ENCODE data around the gene TMEM254.
"Not testable (repeated sequence)": the region's sequence is repeated elsewhere in the genome, so short reads cannot be mapped to it uniquely, and the experiment has no call there.

TMEM254 gene

DNA sequence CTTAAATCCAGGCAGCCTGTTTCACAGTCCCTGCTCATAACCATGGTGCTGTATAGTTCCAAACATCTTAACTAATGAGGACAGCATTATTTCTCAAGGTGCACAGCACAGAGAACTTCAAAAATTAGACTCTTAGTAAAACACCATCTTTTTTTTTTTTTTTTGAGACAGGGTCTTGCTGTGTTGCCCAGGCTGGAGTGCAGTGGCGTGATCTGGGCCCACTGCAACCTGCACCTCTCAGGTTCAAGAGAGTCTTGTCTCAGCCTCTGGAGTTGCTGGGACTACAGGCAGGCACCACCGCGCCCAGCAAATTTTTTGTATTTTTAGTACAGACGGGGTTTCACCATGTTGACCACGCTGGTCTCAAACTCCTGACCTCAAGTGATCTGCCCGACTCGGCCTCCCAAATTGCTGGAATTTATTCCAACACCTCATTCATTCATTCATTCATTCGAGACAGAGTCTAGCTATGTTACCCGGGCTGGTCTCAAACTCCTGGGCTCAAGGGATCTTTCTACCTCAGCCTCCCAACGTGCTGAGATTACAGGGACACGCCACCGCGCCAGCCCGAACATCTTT is 507 bp upstream of the TMEM254 start:
- no peak for DNase-seq (ENCODE audit: low read depth in 2 of 2)

DNA sequence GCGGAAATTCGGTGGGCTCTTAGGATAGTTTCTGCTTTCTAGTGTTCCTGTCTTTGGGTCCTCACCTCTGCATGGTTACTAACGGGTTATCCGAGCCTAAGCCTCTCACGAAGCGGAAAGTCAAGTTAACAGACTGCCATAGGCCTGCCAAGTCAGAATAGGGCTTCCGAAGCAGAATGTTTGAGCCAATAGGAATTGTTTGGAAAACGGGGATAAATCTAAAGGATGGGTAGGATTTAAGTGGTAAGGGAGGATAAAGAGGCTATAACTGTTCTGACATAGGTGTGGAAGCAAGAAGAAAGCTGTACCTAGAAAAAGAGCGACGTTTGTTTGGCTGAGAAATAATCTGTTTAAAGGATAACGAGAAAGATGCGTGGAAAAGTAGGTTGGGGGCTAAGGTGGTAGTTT is 851 bp downstream of the TMEM254 start:
- DNase-seq (ENCODE audit: low read depth in 2 of 2), result no peak

DNA sequence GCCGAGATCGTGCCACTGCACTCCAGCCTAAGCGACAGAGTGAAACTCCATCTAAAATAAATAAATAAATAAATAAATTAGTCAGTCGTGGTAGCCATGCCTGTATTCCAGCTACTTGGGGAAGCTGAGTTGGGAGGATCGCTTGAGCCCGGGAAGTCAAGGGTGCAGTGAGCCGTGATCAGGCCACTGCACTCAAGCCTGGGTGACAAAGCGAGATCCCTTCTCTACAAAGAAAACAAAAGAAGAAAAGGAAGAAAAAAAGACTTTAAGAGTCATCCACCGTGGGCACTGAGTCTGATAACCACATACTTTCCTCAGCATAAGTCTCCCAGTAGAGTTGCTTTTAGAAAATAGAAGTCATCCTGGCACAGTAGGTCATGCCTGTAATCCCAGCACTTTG is 2.6 kb downstream of the TMEM254 start:
- DNase-seq (ENCODE audit: low read depth in 2 of 2), result no peak

DNA sequence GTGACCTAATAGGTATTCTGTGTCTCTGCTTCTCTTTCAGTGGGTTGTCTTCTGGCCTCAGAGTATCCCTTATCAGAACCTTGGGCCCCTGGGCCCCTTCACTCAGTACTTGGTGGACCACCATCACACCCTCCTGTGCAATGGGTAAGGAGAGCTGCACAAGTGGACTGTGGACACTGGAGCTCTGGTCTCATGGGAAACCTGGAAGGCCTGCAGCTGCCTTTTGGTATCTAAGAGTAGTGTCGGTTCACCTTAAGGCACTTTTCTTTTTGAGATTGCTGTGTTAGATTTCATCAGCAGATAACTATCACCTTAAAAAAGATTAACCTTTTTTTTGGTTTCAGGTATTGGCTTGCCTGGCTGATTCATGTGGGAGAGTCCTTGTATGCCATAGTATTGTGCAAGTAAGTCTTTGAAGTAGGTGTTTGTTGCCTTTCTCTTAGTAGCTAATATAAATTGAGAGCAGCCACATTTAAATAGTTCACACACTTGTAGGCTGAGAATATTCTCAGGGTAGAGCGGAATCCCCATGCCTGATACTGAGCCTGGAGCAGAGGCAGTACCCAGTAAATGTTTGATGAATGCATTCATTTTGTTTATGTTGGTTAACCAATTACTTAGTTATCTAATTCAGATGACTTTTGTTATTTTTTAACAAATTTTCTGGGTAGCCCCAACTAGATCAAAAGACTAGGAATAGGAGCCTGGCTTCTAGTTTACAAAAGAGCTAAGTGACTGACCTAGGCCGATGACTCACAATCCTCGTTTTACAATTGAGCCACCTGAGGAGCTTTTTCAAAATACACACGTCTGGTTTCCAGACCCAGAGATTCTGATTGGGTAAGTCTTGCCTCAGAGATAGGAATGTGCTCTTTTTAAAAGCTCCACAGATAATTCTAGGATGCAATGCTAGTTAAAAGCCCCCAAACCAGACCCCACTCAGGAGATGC is 3.6 kb downstream of the TMEM254 start:
- DNase-seq (ENCODE audit: low read depth in 2 of 2), result no peak

DNA sequence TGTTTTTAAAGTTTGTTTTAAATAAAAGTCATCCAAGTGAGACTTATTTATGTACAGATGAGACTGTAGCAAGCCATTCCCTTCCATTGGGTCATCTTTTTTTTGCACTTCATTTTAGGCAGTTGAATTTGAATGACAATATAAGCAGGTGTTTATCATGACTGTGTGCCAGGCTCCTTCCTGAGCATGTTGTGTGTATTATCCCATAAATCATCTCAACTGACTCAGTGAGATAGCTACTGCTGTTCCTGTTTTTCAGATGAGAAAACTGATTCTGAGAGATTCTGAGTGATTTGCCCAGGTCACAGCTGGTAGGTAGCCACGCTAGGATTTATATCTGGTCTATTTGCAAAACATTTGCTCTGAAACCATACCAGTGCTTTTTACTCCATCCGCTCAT is 11.7 kb downstream of the TMEM254 start:
- no peak for DNase-seq (ENCODE audit: low read depth in 2 of 2)

DNA sequence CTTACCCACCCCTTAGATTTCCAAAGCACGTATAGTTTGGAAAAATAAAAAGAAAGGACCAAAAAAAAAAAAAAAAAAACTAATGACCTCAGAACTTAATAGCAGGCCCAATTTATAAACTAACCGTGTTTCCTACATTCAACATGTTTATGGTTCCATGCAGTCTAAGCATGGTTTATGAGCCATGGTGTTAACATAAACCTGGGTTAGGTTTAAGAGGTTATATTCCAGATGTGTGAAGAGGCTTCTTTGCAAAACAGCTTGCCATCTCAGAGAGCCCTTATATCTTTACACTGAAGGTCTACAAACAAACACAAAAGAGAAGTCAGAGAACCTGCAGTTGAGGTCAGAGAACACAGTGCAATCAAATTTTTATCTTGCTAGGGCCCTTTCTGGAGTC is 15.8 kb downstream of the TMEM254 start:
- DNase-seq (ENCODE audit: low read depth in 2 of 2), result no peak

DNA sequence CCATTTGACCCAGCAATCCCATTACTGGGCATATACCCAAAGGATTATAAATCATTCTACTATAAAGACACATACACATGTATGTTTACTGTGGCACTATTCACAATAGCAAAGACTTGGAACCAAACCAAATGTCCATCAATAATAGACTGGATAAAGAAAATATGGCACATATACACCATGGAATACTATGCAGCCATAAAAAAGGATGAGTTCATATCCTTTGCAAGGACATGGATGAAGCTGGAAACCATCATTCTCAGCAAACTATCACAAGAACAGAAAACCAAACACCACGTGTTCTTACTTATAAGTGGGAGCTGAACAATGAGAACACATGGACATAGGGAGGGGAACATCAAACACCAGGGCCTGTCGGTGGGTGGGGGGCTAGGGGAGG is 19.8 kb downstream of the TMEM254 start:
- not testable (repeated sequence) for DNase-seq (ENCODE audit: low read depth in 2 of 2)

GRCh38 chr10:80099295-80099694 is 20.8 kb downstream of the TMEM254 start:
- not testable (repeated sequence) for DNase-seq (ENCODE audit: low read depth in 2 of 2)

DNA sequence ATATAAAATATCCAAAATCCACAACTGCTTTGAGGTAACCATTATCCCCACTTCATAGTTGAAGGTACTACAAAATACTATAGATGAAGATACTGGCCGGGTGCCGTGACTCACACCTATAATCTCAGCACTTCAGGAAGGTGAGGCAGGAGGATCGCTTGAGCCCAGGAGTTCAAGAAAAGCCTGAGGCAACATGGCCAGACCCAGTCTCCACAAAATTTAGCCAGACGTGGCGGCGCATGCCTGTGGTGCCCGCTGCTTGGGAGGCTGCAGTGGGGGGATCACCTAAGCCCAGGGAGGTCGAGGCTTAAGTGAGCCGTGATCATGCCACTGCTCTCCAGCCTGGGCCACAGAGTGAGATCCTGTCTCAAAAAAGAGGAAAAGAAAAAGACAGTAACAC is 21.7 kb downstream of the TMEM254 start:
- DNase-seq (ENCODE audit: low read depth in 2 of 2), result no peak

GRCh38 chr10:80100861-80101695 is 22.6 kb downstream of the TMEM254 start:
- DNase-seq (ENCODE audit: low read depth in 2 of 2), result no peak

GRCh38 chr10:80104066-80104926 is 25.8 kb downstream of the TMEM254 start:
- no peak for DNase-seq (ENCODE audit: low read depth in 2 of 2)

GRCh38 chr10:80108576-80109239 is 30.2 kb downstream of the TMEM254 start:
- no peak for DNase-seq (ENCODE audit: low read depth in 2 of 2)

- no peak for DNase-seq (ENCODE audit: low read depth in 2 of 2)
Measured at GRCh38 chr10:80110986-80111385, 32.5 kb downstream of the TMEM254 start.

DNA sequence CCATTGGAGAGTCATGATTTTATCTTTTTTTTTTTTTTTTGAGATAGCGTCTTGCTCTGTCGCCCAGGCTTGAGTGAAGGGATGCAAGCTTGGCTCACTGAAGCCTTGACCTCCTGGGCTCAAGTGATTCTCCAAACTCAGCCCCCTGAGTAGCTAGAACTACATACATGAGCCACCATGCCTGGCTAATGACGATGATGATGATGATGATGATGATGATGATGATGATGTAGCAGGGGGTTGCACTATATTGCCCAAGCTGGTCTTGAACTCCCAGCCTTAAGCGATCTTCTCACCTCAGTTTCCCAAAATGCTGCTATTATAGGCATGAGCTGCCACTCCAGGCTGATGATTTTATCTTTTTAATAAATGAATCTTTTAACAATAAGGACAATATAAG is 40.2 kb downstream of the TMEM254 start:
- DNase-seq (ENCODE audit: low read depth in 2 of 2), result no peak

- no peak for DNase-seq (ENCODE audit: low read depth in 2 of 2)
Measured at GRCh38 chr10:80122110-80122710, 43.7 kb downstream of the TMEM254 start.

GRCh38 chr10:80122746-80123145 is 44.3 kb downstream of the TMEM254 start:
- DNase-seq (ENCODE audit: low read depth in 2 of 2), result no peak

DNA sequence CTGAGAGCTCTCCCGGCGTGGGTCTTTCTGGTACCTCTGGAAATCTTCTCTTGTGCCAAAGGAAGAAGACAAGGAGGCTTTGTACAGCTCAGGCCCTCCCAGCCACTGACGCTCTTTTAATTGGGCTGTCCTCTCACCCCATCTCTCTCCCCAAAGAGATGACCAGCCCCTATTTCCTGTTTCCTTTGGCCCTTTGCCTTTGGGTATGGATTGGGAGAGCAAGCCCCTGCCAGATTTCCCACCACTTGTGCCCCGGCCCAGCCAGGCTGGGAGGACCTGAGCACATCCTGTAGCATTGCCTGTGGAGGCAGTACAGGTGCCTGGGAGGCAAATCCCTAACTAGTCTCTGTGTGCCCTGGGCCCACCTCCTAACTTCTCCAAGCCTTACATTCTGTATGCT is 48.4 kb downstream of the TMEM254 start:
- no peak for DNase-seq (ENCODE audit: low read depth in 2 of 2)

DNA sequence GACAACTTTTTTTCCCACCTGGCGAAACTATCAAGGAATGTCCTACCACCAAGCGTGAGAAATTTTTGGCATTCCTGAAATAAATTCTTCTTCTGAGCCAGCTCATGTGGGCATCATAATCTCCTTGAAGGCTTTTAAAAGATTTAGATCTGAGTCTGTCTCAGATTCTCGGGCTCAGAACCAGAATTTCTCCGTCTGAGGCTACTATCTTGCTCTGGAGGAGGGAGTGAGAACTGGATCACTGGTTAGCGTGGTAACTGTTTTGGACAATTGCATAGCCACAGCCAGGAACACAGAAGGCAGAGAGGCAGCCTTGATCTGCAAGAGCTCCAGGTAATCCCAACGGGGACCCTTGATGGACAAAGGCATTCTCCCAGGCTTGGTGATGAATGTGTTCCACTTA is 53.0 kb downstream of the TMEM254 start:
- DNase-seq (ENCODE audit: low read depth in 2 of 2), result no peak

DNA sequence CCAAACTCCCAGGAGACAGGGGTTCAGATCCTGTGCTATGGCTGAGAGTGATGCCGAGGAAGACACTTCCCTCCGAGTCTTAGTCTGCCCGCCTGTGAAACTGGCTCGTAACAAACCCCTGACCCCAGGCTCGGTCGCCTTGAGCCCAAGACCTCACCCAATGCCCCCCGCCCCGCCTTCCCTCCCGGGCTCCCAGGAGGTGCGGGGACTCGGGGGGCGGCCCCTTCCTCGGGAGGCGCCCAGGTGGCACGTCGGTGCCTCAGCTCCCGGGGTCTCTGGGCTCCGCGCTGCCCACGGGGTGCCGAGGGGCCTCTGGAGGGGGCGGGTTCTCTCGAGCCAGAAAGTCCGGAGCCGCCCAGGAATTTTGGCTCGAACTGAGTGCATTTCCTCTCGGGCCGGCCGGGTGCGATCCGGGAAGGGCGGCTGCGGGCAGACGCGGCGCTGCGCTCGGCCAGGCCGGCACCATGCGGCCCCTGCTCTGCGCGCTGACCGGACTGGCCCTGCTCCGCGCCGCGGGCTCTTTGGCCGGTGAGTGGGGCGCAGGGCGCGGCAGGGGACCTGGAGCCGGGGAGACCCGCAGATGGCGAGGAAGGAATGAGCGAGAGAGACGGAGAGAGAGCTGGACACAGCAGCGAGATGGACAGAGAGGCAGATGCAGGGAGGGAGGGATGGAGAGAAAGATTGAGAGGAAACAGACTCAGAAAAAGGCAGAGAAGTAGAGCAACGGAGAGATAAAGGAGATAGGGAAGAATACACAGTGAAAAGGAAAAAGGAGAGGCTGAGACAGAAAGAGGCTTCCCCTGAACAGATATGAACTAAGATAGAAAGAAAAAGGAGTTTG is 54.1 kb downstream of the TMEM254 start, which contains the start of gene PLAC9:
TSS of gene PLAC9 (plus strand) at position 432 of the 841 bp plus-strand sequence. CDS start at position 465, 33 bp downstream.
- no peak for DNase-seq (ENCODE audit: low read depth in 2 of 2)

Data from activated CD4-positive, alpha-beta T cell treated with anti-CD3 and anti-CD28 coated beads for 24 hours (primary cell).